ENCODE results near the gene SNX25.
A peak's percentile ranks its signal among the peaks of the same experiment; 100 is the strongest.

Gene SNX25

GRCh38 chr4:185179488-185179887 is 29.9 kb upstream of the SNX25 start (continued):
- TF ChIP-seq ELK4 (IDR thresholded peaks at IDR 0.05; ENCODE audit: borderline replicate concordance, low read depth, low read length) (no peak), ZEB2 (tag by site-specific recombination; IDR thresholded peaks at IDR 0.05) (no peak), ZNF664 (tag by site-specific recombination; IDR thresholded peaks at IDR 0.05) (no peak), ZNF549 (tag by site-specific recombination; IDR thresholded peaks at IDR 0.05) (no peak)

- Histone ChIP-seq H3K9me3 (ENCODE audit: control insufficient read depth, insufficient read depth, low read depth, low read length) (no peaks in the 10 kb centered on the region), H3K4me3 (ENCODE audit: low read depth, low read length) (no peak overlapping the region), H3K36me3 (ENCODE audit: control insufficient read depth in 2 of 2, insufficient read depth in 1 of 2, low read length in 2 of 2) (no peaks in the 10 kb centered on the region; a peak in 1 of 3 replicates), H3K27ac (ENCODE audit: extremely low read depth, low read depth, low read length) (no peak overlapping the region), H3K4me1 (ENCODE audit: control insufficient read depth, insufficient read depth, low read length) (no peaks in the 10 kb centered on the region)
- POLR2A ChIA-PET, result interaction anchor here (0.6 kb wide), 1 partner anchor 19 kb away, joined by 9 read pairs; no protein-coding TSS in a partner anchor
- CTCF ChIA-PET, result interaction anchor here (0.7 to 1.9 kb wide), 5 partner anchors 19 to 168 kb away, joined by 3 to 8 read pairs (median 5); no protein-coding TSS in a partner anchor
- TF ChIP-seq ZNF211 (tag by site-specific recombination; IDR thresholded peaks at IDR 0.05; ENCODE audit: low read depth), result no peak
- no peak for TF ChIP-seq KLF8 (tag by site-specific recombination; IDR thresholded peaks at IDR 0.05)
- no peak for TF ChIP-seq ZNF549 (tag by site-specific recombination; IDR thresholded peaks at IDR 0.05)
- no peak for TF ChIP-seq ZNF239 (tag by site-specific recombination; IDR thresholded peaks at IDR 0.05)
- TF ChIP-seq ZNF530 (tag by site-specific recombination; IDR thresholded peaks at IDR 0.05; ENCODE audit: low read depth), result no peak
- TF ChIP-seq YY2 (tag by site-specific recombination; IDR thresholded peaks at IDR 0.05), result no peak
- no peak for TF ChIP-seq ZNF398 (tag by site-specific recombination; IDR thresholded peaks at IDR 0.05)
- no peak for TF ChIP-seq PATZ1 (tag by site-specific recombination; IDR thresholded peaks at IDR 0.05)
- no peak for TF ChIP-seq ZIC2 (tag by site-specific recombination; IDR thresholded peaks at IDR 0.05)
Observed at GRCh38 chr4:185182239-185182638, 27.2 kb upstream of the SNX25 start.

- no peaks in the 10 kb centered on the region for H3K4me1 ChIP-seq (ENCODE audit: control insufficient read depth, insufficient read depth, low read length)
- no peak overlapping the region for H3K27ac ChIP-seq (ENCODE audit: extremely low read depth, low read depth, low read length)
- peaks cover under 1% of the 10 kb centered on the region in 2 experiments; a peak in 2 of 3 replicates for H3K36me3 ChIP-seq (ENCODE audit: control insufficient read depth in 2 of 2, insufficient read depth in 1 of 2, low read length in 2 of 2)
- CTCF ChIA-PET, result interaction anchor here (0.5 to 2.7 kb wide), 21 partner anchors 10 to 1094 kb away, joined by 3 to 13 read pairs (median 4); no protein-coding TSS in a partner anchor
- H3K9me3 ChIP-seq (ENCODE audit: control insufficient read depth, insufficient read depth, low read depth, low read length), result no peaks in the 10 kb centered on the region
- no peak for TF ChIP-seq ZNF221 (tag by site-specific recombination; IDR thresholded peaks at IDR 0.05; ENCODE audit: borderline replicate concordance)
- 0 out of 2 replicates have a peak, but pooled peaks have one; percentile 59 for TF ChIP-seq ZNF660 (tag by site-specific recombination; IDR thresholded peaks at IDR 0.05)
- no peak for TF ChIP-seq WT1 (tag by site-specific recombination; IDR thresholded peaks at IDR 0.05)
- no peak for TF ChIP-seq ZIC2 (tag by site-specific recombination; IDR thresholded peaks at IDR 0.05)
- no peak for TF ChIP-seq ZNF48 (tag by site-specific recombination; IDR thresholded peaks at IDR 0.05)
- peak; percentile 35 for TF ChIP-seq ZBTB8A (tag by site-specific recombination; IDR thresholded peaks at IDR 0.05)
- peak; percentile 25; the same call in 1 of the 2 replicates for TF ChIP-seq ZBTB48 (tag by site-specific recombination; IDR thresholded peaks at IDR 0.05)
- peak; percentile 79 for TF ChIP-seq ZNF654 (tag by site-specific recombination; IDR thresholded peaks at IDR 0.05; ENCODE audit: low read depth)
- peak; percentile 78; the same call in 1 of the 2 replicates for TF ChIP-seq ZNF549 (tag by site-specific recombination; IDR thresholded peaks at IDR 0.05)
- TF ChIP-seq ZBTB17 (tag by site-specific recombination; IDR thresholded peaks at IDR 0.05), result 0 out of 2 replicates have a peak, but pooled peaks have one; percentile 33
- POLR2A ChIA-PET, result interaction anchor here (0.5 to 0.6 kb wide), 2 partner anchors 41 to 50 kb away, joined by 3 to 4 read pairs; no protein-coding TSS in a partner anchor
- H3K4me3 ChIP-seq (ENCODE audit: low read depth, low read length), result no peak overlapping the region
Observed at GRCh38 chr4:185183622-185184281, 25.6 kb upstream of the SNX25 start.
